NK-92 (cell line): ENCODE data around the gene ANKRD11.

Experiments
- DNase-seq: peaks from one replicate; lab custom pipeline; 2025; ENCODE audit not compliant: unreplicated experiment; lab: John Stamatoyannopoulos, UW

Gene ANKRD11

GRCh38 chr16:89490439-89491237 lies at the start of gene ANKRD11:
Gene ANKRD11 (minus strand): TSS chr16:89490561. CDS start chr16:89317019, 173,542 bp downstream.
- DNase-seq: peak; percentile 92

GRCh38 chr16:89538286-89538685 lies 47.9 kb upstream of the ANKRD11 start:
- DNase-seq: no peak

- no peak for DNase-seq
These were observed 47.2 kb upstream of the ANKRD11 start for GRCh38 chr16:89537549-89537925.

- no peak for DNase-seq
These were observed 46.7 kb upstream of the ANKRD11 start for GRCh38 chr16:89536886-89537548.

GRCh38 chr16:89536371-89536770 lies 46.0 kb upstream of the ANKRD11 start:
- DNase-seq: no peak

- DNase-seq: no peak
These were observed 43.9 kb upstream of the ANKRD11 start for GRCh38 chr16:89534252-89534756.

GRCh38 chr16:89531821-89532526 lies 41.6 kb upstream of the ANKRD11 start:
- DNase-seq: no peak

GRCh38 chr16:89530401-89531381 lies 40.3 kb upstream of the ANKRD11 start:
- no peak for DNase-seq

- no peak for DNase-seq
These were observed 38.7 kb upstream of the ANKRD11 start for GRCh38 chr16:89529097-89529496.

- no peak for DNase-seq
These were observed 35.0 kb upstream of the ANKRD11 start for GRCh38 chr16:89525146-89525913.

- no peak for DNase-seq
These were observed 33.5 kb upstream of the ANKRD11 start for GRCh38 chr16:89523680-89524344.

- DNase-seq: no peak
These were observed 31.9 kb upstream of the ANKRD11 start for GRCh38 chr16:89522287-89522686.

- DNase-seq: no peak
These were observed 29.5 kb upstream of the ANKRD11 start for GRCh38 chr16:89519881-89520280.

- DNase-seq: no peak
These were observed 26.8 kb upstream of the ANKRD11 start for GRCh38 chr16:89517128-89517527.

GRCh38 chr16:89512453-89512852 lies 22.1 kb upstream of the ANKRD11 start:
- DNase-seq: no peak

GRCh38 chr16:89511374-89511773 lies 21.0 kb upstream of the ANKRD11 start:
- DNase-seq: no peak

GRCh38 chr16:89510526-89510925 lies 20.2 kb upstream of the ANKRD11 start:
- no peak for DNase-seq

- peak; percentile 10 for DNase-seq
These were observed 17.7 kb upstream of the ANKRD11 start, which contains the start of gene SPG7 for GRCh38 chr16:89507834-89508590. Gene SPG7 (plus strand): TSS chr16:89508403. CDS start chr16:89508418, 15 bp downstream.
